ENCODE measurements around the gene HES4.

DNA sequence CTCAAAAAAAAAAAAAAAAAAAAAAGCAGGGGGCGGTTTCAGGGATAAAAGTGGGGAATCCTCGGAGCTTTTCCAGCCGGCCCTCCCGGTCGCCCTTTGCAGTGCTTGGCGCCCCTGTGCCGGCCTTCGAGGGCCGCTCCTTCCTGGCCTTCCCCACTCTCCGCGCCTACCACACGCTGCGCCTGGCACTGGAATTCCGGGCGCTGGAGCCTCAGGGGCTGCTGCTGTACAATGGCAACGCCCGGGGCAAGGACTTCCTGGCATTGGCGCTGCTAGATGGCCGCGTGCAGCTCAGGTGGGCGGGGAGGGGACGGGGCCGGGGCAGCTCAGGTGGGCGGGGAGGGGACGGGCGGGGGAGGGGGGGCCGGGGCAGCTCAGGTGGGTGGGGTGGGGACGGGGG lies 48.9 kb upstream of the HES4 start:
- TF ChIP-seq POLR2A (IDR thresholded peaks at IDR 0.05; ENCODE audit: low read depth, low read length): no peak
- TF ChIP-seq SPI1 (IDR thresholded peaks at IDR 0.05; ENCODE audit: low read depth, low read length): no peak
